Activated CD4-positive, alpha-beta T cell treated with anti-CD3 and anti-CD28 coated beads for 1 hour (primary cell): Measurements from ENCODE around the gene SGSH.
"Not testable (repeated sequence)": the region's sequence is repeated elsewhere in the genome, so short reads cannot be mapped to it uniquely, and the experiment has no call there.

ENCODE experiments used
- DNase-seq: peaks from one replicate; pipeline ENCODE4 v3.0.0-alpha.2; 2020

Gene SGSH

DNA sequence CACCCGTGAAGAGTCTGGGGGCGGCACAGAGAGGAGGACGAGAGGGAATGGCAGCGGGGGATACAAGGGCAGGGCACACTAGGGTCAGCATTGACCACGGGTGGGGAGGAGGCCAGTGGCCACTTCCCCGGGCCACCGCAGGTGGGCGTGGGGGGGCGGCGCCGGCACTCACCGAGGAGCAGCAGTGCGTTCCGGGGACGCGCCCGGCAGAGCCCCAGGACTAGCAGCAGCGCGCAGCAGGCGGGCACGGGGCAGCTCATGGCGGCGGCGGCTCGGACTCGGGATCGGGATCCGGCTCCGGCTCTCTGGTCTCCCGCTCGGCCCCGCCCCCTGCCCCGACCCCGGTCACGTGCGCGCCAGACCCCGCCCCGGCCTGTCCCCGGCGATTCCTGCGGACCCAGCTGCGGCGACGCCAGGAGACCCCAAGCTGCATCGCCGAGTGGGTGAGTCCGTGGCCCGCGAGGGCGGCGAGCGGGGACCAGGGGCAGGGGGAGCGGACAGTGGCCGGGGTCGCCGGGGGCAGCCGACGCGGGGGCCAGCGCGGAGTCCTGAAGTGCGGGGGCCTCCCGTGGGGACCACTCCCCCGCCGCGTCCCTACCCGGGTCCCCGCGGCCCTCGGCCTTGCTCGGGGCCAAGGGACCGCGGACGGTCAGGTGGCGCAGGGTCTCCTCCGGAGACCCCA lies at the start of gene SGSH, which contains the start of gene SLC26A11:
Gene SGSH, minus strand, starts transcription at position 280 of the 682 bp plus-strand sequence. Its CDS starts 20 bp downstream, at position 260.
Gene SLC26A11, plus strand, starts transcription at position 374 of the 682 bp plus-strand sequence. CDS start 1,134 bp downstream, outside the sequence.
- peak; percentile 30 for DNase-seq

DNA sequence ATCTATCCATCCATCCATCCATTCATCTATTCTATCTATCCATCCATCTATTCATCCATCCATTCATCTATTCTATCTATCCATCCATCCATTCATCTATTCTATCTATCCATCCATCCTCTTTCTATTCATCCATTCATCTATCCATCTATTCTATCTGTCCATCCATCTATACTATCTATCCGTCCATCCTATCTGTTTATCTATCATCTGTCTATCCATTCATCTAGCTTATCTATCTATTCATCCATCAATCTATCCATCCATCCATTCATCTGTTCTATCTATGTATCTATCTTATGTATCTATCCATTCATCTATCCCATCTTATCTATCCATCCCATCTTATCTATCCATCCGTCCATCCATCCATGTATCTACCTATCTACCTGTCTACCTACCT lies 49.3 kb upstream of the SGSH start:
- no peak for DNase-seq

DNA sequence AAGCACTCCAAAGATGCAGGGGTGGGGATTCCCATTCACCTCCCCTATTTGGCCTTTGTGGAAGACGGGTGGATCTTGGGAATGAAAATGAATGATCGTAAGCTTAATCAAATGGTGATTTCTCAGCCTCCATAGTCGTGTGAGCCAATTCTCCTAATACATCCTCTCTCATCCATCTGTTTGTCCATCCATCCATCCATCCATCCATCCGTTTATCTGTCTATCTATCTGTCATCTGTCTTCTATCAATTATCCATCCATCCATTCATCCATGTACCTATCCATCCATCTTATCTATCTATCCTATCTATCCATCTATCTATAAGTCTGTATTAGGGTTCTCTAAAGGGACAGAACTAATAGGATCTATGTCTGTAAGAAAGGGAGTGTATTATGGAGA lies 48.3 kb upstream of the SGSH start:
- DNase-seq, result no peak

DNA sequence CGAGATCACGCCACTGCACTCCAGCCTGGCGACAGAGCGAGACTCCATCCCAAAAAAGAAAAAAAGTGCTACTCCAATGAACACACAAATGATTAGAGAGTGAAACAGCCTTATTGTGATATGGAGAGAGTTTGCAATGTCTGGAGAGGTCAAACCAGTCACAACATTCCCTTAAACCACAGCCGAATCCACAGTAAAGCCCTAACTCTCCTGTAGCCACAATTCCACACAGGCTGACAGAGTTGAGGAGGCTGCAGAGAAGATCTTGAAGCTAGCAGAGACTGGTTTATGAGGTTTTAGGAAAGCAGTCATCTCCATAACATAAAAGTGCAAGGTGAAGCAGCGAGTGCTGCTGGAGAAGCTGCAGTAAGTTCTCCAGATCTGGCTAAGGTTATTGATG lies 47.3 kb upstream of the SGSH start:
- no peak for DNase-seq

DNA sequence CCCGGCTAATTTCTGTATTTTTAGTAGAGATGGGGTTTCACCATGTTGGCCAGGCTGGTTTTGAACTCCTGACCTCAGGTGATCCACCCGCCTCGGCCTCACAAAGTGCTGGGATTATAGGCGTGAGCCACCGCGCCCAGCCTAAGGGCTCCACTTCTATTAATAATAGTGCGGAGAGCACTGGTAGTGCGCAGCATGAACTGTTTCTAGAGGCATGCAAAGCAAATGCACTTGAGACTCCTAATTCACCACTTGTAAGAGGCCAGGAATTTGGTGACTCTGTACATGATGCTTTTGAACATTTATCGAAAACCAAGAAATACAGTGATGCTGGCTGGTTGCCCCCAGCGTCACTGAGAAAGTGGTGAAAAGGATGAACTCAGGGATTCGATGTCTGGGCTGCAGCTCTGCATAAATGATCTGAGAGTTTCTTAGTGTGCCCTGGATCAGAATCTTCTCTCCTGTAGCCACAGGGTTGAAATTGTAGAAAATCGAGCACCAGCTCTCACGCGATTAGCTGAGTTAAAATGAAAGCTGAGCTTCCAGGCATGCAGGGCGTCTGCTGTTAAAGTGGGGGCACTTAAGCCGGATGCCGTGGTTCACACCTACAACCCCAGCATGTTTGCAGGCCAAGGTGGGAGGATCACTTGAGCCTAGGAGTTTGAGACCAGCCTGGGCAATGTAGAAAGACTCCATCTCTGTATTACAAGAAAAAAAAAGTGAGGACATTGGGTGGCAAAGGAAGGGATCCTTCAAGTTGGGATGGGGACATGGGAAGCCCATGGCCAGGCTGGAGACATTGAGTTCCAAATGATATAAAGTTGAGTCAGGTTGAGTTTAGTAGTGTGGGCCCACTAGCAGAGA lies 45.3 kb upstream of the SGSH start:
- DNase-seq, result no peak

DNA sequence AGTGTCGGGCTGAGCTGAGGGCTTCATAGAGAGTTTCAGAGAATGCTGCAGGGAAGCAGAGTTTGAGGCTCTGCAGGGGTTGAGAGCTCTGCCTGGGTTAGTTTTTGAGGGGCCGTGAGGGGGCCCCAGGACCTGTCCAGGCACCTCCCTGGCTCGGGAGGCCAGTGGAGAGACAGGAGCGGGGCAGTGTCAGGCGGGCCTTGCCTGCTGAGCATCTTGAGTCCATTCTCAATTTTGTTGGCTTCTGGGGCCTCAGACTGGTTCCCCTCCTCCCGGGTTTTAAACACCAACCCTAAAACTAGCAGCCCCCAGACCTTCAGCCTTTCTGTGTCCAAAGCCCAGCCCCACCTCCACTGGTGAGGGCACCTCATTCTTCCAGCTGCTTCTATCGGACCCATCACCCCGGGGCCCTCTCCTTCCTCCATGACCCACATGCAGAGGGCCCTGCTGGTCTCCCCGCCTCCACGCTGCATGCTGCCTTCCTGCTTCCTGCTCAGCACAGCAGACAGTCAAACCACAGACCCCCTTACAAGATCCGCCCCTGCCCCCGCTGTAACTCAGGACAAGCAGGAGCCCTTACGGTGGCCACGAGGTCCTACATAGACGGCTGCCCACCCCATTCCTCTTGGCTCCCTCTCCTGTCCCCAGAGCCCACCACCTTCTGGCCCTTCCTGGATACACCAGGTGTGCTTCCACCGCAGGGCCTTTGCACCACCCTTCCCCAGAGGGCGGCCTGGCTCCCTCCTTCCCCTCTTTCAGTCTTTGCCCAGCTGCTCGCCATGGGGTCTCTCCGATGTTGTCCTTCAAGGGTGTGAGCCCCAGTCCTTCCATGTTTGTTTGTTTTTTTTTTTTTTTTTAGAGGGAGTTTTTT lies 44.3 kb upstream of the SGSH start:
- DNase-seq, result no peak

DNA sequence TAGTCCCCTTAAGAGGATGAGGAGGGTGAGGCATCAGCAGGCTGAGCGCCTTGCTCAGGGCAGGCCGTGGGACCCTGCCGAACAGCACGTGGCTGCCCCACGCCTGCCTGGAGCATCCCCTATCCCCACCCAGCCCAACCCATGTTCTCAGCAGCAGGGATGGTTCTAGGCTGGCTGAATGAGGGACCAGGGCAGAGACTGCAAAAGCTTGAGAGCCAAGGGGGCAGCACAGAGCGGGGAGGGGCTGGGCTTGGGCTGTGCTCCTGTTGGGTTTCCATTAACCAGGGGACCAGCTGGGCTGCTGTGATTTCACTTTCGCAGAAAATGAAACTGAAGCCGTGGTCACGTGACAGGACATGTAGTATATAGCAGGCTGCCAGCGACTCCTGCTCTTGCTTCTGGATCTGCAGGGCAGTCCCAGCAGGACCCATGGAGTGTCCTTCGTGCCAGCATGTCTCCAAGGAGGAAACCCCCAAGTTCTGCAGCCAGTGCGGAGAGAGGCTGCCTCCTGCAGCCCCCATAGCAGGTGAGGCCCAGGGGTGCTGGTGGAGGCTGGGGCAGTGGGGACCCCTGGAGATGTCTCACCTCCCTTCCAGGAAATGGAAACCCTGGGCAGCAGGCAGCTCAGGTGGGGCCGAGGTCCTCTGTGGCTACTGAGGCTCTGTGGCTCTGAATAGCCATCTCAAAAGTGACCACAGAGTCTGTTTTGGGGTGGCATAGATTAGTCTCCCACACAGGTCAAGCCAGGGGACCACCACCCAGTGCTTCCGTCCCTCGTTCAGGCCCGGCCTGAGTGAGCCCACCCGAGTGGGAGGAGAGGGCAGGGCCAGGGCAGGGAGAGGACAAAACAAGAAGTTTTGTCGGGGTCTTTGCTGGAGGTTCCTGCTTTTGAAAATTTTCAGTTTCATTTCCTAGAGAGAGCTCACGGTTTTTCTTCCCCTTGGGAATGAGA lies 43.4 kb upstream of the SGSH start:
- DNase-seq, result peak; percentile 87

DNA sequence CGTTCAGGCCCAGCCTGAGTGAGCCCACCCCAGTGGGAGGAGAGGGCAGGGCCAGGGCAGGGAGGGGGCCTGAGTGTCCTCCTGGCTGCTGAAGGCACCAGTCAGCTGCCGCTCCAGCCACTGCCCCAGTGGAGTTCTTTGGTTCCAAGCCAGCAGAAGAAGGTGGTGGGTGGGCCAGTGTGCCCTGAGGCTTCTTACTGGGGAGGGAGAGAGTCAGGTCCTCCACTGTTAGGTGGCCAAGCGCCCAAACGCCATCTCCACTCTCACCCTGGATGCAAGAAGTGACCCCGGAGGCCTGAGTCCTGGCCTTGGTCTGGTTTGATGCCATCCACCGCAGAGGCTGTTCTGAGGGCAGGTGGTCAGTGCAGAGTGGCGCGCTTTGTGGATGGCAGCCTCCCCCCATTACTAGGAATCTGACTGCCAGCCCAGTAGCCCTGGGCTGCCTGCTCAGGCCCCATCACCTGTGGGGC lies 42.7 kb upstream of the SGSH start:
- DNase-seq, result no peak

DNA sequence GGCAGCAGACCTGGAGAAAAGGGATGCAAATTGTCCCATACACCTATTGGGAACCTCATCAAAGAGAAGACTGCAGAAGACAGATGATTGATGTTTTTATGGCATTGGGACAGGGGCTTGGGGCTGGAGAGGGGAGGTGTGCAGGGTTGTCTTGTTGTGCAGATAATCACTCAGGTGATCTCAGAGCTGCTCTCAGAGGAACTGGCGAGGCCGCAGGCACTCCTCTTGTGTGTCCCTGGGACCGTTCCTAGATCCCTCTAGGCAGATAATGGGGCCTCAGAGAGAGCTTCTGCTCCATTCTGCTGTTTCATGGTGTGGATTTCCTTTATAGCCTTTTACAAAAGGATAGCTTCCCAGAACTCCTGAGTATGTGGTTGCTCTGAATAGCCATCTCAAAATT lies 42.2 kb upstream of the SGSH start:
- DNase-seq, result no peak

DNA sequence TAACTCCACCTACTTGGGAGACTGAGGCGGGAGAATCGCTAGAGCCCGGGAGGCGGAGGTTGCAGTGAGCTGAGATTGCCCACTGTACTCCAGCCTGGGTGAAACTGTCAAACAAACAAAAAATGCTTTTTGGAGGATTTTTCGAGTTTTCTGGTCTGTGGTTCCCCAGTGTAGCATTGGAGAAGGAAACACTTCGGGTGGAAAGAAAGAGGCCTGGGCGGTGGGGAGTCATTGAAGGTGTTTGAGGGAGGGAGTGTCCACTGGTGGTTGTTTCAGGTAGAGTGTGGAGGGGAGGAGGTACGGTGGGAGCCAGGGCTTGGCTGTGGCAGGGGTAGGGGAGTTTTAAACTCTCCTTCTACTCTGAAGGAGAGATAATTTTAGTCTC lies 41.8 kb upstream of the SGSH start:
- DNase-seq, result no peak

DNA sequence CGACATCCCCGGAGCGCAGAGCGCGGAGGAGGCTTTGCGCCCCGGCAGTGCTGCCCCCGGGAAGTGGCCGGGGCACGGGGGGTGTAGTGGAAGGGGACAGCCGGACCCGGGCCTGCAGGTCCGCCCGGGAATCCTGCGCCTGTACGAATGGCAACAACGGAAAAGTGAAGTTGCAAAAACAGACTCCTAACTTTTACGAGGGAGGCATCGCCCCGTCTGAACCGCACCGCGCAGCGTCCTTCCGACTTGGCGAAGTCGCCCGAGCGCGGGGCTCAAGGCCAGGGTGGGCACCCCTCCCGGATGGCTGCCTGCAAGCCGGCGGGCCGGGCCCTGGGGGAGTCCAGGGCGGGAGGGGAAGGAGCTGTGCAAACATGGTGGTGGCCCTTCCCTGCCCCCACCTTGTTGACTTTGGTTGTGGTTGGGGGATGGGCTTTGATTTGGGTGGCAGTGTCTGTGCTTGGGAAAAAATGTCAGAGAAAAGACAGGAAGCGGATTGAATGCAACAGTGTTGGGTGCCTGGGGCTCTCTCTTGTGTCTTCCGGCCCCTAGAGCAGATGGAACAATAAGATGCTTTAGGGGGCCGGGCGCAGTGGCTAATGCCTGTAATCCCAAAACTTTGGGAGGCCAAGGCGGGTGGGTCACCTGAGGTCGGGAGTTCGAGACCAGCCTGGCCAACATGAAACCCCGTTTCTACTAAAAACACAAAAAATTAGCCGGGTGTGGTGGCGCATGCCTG lies 41.2 kb upstream of the SGSH start:
- peak; percentile 57 for DNase-seq

DNA sequence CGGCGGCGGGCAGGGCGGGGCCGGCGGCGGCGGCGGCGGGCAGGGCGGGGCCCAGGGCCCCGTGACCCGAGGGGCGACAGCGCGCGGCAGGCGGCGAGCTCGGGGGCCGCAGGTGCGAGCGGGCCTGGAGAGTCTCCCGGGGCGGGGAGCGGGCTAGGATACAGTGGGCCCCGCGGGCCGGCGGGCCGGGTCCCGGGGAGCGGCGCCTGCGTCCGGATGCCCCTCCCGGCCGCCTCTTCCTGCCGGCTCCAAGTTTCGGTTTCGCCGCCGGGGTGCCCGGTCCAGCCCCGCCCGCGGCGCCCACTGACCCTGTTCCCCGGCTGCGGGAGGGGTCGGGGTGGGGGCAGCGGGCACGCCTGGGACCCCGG lies 40.6 kb upstream of the SGSH start, which contains the start of gene RNF213:
Gene RNF213, plus strand, starts transcription at position 62 of the 368 bp plus-strand sequence. CDS start 2,830 bp downstream, outside the sequence.
- peak; percentile 50 for DNase-seq

DNA sequence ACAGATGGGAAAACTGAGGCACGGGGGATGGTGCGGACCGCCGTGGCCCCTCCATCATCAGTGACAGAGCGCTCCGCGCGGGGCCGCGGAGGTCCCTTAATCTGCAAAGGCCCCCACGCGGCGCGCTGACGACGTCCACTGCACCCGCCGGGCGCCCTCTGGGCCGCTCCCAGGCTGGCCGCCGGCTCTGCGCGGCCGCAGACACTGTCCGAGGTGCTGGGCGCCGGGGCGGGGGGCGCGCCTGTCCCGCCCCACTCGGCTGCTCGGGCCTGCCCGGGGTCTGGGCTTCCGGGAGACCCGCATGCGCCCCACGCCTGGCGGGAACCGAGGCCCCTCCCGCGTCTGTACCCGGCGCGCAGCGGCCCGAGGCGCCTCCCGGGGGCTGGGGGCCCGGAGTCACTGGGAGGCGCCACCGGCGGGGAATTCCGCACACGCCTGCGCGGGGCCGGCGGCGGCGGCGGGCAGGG lies 40.0 kb upstream of the SGSH start:
- DNase-seq, result peak; percentile 73

DNA sequence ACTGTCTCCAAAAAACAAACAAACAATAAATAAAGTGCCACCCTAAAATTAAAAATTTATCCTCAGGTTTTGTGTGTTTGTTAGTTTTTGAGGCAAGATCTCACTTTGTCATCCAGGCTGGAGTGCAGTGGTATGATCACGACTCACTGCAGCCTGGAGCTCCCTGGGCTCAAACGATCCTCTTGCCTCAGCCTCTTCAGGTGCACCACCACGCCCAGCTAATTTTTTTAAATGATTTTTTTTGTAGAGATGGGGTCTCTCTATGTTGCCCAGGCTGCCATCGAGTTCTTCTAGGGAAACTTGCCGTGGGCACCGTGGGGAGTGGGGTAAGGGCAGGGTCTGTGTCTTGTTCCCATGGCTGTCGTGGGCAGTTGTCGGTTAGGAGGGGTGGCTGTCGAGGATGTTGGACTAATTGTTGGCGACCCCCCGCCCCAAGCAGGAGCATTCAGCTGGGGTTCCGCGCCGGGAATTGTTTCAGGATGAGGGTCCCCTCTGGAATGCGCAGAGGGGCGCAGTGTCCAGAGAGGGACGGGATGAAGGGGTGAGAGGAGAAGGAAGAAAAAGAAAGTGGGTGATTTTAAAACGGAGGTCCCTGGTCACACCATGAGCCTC lies 39.4 kb upstream of the SGSH start:
- no peak for DNase-seq

DNA sequence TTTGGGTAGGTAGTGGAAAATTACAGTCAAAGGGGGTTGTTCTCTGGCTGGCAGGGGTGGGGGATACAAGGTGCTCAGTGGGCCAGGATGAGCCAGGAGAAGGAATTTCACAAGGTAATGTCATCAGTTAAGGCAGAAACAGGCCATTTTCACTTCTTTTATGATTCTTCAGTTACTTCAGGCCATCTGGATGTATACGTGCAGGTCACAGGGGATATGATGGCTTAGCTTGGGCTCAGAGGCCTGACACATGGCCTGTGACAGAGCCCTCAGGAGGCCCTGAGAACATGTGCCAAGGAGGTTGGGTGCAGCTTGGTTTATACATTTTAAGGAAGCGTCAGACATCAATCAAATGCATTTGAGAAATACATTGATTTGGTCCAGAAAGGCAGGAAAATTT lies 38.2 kb upstream of the SGSH start:
- not testable (repeated sequence) for DNase-seq

DNA sequence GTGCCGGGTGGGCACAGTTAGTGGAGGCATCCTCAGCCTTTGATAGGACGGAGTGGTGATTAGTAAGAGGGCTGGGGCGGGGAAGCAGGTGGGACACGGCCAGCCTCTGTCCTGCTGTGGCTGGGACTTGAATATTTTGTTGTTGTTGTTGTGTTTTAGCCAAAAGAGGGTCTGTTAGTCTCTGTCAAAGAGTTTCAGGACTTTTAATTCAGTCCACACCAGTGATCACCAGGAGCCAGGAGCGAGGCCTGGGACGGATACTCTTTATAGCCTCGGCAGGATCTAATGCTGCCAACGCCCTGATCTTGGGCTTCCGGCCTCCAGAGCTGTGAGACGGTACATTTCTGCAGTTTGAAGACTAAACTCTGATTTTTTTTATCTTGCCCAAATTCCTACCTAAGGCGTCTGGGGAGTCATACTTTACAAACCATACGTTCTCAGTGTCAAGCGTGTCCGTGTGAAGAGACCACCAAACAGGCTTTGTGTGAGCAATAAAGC lies 37.6 kb upstream of the SGSH start:
- no peak for DNase-seq

DNA sequence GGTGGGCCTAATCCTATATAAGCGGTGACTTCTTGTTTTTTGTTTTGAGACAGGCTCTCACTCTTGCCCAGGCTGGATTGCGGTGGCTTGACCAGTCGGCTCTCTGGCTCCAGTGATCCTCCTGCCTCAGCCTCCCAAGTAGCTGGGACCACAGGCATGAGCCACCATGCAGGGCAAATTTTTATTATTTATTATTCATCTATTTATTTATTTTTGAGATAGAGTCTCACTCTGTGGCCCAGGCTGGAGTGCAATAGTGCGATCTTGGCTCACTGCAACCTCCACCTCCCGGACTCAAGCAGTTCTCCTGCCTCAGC lies 35.9 kb upstream of the SGSH start:
- DNase-seq, result no peak

DNA sequence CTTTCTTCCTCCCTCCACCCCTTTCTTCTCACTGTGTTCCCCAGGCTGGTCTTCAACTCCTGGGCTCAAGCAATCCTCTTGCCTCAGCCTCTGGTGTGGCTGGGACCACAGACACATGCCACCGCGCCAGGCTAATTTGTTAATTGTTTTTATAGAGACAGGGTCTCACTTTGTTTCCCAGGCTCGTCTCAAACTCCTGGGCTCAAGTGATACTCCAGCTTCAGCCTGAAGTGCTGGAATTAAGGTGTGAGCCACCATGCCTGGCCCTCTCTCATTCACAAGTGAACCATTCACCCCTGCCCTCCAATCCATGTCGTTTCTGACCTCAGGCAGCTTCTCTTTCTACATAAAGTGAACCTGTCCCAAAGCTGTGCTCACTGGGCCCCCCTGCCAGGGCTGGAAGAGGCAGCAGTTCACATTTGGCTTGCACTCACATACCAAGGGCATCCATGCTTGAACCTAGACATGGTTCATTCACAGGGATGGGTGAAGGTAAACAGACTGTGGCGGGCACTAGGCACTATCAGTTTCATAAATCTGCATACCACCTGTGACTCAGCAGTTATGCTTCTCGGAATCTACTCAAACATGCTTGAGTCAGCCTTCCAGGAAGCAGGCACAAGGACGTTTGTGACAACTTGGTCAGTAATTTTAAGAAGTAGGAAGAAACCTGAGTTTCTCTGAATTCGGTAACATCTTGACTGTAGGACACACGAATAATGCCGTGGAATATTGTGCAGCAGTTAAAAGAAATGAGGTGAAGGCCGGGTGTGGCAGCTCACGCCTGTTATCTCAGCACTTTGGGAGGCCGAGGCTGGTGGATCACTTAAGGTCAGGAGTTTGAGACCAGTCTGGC lies 34.5 kb upstream of the SGSH start:
- DNase-seq, result peak; percentile 28

DNA sequence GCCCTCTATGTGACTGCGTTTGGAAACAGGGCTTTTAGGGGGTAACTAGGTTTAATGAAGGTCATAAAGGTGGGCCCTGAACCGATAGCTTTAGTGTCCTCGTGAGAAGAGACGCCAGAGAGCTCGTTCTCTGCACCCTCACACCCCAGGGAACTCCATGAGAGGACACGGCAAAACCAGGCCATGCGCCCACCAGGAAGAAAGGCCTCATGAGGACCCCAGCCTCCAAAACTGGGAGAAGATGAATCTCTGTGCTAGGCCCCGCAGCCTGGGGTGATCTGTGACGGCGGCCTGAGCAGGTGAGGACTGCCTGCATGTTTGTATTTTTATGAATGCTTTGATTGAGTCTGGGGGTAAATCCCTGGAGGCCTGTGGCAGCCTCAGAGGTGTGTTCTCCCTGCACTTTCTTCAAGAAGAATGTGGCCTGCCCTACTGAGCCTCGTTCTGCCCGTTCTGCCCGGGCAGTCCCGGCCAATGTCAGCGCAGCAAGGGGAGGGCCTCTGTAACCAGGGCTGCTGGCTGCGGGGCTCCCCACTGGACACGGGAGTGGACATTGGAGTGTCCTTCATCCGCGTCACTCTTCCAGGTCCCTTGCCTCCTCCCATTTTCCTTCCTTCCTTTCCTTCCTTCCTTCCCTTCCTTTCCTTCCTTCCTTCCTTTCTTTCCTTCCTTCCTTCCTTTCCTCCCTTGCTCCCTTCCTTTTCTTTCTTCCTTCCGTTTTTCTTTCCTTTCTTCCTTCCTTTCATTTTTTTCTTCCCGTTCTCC lies 33.7 kb upstream of the SGSH start:
- DNase-seq, result no peak
